GM12875 (cell line): ENCODE data around the gene FAM89A.
"Not testable (repeated sequence)": the region's sequence is repeated elsewhere in the genome, so short reads cannot be mapped to it uniquely, and the experiment has no call there.

Experiments
- H3K4me3 ChIP-seq: one replicate; pipeline ENCODE4 v1.5.1; 2011; ENCODE audit warnings: low read depth, low read length, control low read depth
- TF ChIP-seq, protein P1 (sequence below): IDR thresholded peaks from 2 replicates; pipeline ENCODE4 v1.5.1; 2011; ENCODE audit warnings: low read depth, mild to moderate bottlenecking, control low read depth, inconsistent platforms, low read length, moderate library complexity, borderline replicate concordance; ENCODE audit not compliant: insufficient read depth

The FAM89A gene

DNA sequence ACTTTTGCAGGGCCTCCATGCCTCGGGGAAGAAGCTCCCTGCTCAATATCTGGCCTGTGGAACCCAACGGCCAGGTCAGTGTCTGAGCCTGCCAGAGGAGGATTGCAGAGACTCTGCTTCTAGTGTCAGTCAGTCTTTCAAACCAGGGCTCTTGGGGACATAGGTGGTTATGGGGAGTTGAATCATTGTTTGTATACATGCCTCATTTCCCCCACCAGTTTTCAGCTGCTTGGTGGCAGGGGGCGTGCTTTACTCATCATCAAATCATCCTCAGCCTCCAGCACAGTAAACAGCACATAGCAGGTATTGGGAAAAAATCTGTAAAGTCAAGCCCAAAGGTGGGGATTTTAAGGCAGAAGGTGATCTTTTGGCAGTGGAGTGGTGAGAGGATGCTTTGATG is 17.4 kb upstream of the FAM89A start:
- H3K4me3 ChIP-seq = no peak overlapping the region
- TF ChIP-seq, protein P1, sequence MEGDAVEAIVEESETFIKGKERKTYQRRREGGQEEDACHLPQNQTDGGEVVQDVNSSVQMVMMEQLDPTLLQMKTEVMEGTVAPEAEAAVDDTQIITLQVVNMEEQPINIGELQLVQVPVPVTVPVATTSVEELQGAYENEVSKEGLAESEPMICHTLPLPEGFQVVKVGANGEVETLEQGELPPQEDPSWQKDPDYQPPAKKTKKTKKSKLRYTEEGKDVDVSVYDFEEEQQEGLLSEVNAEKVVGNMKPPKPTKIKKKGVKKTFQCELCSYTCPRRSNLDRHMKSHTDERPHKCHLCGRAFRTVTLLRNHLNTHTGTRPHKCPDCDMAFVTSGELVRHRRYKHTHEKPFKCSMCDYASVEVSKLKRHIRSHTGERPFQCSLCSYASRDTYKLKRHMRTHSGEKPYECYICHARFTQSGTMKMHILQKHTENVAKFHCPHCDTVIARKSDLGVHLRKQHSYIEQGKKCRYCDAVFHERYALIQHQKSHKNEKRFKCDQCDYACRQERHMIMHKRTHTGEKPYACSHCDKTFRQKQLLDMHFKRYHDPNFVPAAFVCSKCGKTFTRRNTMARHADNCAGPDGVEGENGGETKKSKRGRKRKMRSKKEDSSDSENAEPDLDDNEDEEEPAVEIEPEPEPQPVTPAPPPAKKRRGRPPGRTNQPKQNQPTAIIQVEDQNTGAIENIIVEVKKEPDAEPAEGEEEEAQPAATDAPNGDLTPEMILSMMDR = no peak

DNA sequence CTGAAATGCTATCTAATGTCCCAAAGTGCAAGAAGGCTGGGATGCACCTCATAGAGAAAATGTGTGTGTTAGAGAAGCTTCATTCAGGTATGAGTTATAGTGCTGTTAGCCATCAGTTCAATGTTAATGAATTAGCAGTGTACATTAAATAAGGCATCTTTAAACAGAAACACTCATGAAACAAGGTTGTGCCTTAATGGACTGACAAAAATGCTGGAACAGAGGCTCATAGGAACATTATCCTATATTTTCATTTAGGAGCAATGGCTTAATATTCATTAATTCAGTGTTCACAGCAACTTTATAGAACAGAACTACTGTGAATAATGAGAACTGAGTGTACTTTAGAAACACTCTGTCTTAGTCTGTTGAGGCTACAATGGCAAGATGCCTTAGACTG is 15.2 kb upstream of the FAM89A start:
- TF ChIP-seq, protein P1 = no peak

DNA sequence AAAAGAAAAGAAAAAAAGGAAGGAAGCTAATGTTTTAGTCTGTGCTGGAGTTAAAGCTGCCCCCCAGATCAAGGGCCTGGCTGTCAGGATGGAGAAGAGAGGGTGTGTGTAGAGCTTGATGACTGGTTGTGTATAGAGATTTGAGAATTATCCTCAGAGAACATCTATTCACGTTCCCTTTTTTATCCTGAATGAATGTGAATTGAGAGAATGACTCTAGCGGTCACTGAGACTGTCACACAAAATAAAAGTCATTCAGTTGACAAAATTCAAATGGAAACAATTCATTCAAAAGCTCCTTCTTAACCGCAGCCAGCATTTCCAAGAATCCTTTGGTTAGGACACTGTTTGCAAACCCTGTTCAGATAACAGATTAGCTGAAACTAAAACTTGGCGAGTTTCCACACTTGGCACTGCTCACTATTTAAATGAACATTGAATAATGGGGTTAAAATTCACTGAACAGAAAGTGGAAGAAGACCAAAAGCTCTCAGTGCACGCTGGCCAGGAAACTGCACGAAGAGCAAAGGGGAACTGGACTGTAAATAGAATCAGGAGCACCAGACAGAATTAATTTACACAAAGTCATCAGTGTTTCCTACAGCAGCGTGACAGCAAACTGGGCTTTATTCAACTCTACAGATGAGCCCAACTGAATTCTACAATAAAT is 13.6 kb upstream of the FAM89A start:
- H3K4me3 ChIP-seq = no peak overlapping the region
- TF ChIP-seq, protein P1 = no peak

More for the DNA sequence above, 15.2 kb upstream of the FAM89A start:
- H3K4me3 ChIP-seq = no peak overlapping the region

DNA sequence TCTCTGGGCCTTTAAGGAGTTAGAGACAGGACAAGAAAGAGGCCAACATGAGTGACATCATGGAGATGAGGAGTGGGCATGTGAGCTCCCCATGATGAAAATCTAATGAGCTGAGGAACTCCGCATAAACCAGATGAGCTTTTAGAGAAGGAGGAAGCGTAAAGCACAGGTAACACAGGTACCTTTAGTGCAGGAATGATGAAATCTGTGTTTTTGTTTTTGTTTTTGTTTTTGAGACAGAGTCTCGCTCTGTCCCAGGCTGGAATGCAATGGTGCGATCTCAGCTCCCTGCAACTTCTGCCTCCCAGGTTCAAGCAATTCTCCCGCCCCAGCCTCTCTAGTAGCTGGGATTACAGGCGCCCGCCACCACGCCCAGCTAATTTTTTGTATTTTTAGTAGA is 12.7 kb upstream of the FAM89A start:
- TF ChIP-seq, protein P1 = no peak
- H3K4me3 ChIP-seq = no peak overlapping the region

DNA sequence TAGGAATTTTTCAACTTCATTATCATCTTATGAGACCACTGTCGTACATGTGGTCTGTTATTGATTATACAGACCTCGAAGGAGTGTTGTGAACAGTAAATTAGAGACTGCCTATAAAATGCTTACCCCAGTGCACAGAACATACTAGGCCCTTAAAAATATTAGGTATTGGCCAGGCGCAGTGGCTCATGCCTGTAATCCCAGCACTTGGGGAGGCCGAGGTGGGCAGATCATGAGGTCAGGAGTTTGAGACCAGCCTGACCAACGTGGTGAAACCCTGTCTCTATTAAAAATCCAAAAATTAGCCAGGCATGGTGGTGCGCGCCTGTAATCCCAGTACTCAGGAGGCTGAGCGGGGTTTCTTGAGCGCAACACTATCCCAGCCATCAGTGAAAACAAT is 10.9 kb upstream of the FAM89A start:
- not testable (repeated sequence) for H3K4me3 ChIP-seq

DNA sequence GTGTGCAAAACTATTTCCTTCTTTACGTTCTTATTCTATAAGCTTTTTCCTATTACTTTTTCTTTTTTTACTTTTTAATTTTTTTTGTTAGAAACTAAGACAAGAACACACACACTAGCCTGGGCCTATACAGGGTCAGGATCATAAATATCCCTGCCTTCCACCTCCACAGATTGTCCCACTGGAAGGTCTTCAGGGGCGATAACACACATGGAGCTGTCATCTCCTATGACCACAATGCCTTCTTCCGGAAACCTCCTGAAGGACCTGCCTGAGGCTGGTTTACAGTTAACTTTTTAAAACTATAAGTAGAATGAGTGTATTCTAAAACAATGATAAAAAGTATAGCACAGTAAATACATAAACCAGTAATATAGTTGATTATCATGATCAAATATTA is 10.3 kb upstream of the FAM89A start:
- H3K4me3 ChIP-seq = no peak overlapping the region

DNA sequence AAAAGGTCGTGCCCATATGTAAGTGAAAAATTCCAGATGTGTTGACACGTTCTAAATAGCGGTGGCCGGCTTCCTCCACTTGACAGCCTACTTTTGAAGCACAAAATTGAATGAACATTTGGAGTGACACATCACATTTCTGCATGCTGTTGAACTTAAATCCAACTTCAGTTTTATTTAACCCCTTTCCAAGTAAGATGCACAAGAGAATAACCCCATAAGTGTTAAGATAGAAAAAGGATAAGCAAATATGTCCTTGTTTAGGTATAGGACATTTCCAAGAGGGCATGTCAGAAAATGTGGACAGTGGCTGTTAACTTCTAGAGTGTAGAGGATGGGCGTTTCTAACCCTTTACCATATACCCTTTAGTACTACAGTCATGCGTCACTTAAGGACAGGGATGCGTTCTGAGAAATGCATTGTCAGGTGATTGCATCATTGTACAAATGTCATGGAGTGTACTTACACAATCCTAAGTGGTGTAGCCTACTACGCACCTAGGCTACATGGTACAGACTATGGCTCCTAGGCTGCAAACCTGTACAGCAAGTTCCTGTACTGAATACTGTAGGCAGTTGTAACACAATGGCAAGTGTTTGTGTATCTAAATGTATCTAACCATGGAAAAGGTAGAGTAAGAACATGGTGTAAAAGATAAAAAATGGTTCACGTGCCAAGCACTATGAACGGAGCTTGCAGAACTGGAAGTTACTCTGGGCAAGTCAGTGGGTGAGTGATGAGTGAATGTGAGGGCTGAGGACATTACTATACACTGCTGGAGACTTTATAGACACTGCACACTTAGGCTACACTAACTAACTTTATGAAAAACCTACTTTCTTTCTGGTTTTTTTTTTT is 9.3 kb upstream of the FAM89A start:
- no peak overlapping the region for H3K4me3 ChIP-seq
- TF ChIP-seq, protein P1 = no peak

More for the DNA sequence above, 10.3 kb upstream of the FAM89A start:
- TF ChIP-seq, protein P1 = no peak

DNA sequence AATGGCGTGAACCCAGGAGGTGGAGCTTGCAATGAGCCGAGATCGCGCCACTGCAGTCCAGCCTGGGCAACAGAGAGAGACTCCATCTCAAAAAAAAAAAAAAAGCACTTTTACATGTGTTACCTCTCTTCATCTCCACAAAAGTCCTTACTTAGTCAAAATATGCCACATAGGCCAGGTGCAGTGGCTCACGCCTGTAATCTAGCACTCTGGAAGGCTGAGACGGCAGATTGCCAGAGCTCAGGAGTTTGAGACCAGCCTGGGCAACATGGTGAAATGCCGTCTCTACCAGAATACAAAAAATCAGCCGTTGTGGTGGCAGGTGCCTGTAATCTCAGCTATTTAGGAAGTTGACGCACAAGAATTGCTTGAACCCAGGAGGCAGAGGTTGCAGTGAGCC is 8.4 kb upstream of the FAM89A start:
- H3K4me3 ChIP-seq = not testable (repeated sequence)

DNA sequence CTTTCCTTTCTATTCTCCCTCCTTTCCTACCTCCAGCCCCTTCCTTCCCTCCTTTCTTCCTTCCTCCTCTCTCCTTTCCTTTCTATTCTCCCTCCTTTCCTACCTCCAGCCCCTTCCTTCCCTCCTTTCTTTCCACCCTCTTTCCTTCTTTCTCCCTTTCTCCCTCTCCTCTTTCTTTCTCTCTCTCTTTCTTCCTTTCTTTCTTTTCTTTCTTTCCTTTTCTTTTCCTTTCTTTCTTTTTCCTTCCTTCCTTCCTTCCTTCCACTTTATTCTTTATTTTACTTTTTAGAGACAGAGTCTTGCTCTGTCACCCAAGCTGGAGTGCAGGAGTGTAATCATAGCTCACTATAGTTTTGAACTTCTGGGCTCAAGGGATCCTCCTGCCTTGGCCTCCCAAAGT is 7.5 kb upstream of the FAM89A start:
- not testable (repeated sequence) for H3K4me3 ChIP-seq
